NCI-H128 (cell line): ENCODE measurements around the gene PDCL2.
"Not testable (repeated sequence)": the region's sequence is repeated elsewhere in the genome, so short reads cannot be mapped to it uniquely, and the experiment has no call there.

Experiments used
- DNase-seq: peaks from one replicate; lab custom pipeline; 2025; ENCODE audit not compliant: unreplicated experiment; lab: John Stamatoyannopoulos, UW

The PDCL2 gene, protein sequence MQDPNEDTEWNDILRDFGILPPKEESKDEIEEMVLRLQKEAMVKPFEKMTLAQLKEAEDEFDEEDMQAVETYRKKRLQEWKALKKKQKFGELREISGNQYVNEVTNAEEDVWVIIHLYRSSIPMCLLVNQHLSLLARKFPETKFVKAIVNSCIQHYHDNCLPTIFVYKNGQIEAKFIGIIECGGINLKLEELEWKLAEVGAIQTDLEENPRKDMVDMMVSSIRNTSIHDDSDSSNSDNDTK

DNA sequence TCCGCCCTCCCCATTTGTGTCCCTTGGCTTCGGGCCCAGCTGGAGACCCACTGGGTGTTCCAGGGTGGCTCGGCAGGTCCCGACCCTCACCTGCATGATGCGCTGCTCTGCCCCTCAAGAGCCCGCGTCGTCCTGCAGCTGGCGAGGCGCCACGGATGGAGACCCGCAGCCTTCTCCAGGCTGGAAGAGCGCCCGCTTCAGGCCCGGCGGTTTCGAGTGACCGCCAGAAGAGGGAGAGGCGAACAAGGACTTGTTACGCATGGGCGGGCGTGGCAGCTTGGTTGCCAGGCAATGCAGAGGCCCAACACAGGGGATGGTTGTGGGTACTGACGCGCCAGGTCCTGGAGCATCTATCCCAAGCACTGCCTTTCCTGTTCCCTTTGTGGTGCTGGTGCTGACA lies at the start of gene PDCL2:
TSS of gene PDCL2 (minus strand) at position 232 of the 400 bp plus-strand sequence. CDS start at position 96, 136 bp downstream.
- DNase-seq: no peak

DNA sequence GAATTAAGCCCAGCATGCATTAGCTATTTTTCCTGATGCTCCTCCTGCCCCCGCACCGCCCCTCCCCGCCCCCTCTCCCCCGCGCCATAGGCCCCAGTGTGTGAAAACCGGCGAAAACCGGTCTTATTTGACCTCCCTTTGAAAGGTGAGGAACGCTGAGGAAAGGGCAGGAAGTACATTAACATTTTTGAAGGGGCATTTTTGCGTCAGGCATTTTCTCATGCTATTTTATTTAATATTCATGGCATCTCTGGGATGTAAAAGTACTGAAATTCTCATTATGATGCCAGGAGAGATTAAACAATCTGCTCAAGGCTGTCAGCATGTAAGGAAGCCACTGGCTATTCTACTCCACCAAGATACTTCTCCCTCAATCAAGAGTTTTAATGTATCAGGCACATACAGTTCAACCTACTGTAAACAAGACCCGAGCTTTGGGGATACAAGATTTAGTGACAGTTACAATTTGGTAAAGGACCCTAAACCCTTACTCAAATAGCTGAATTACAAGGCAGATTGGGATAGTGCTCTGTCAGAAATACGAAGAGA lies 45.3 kb upstream of the PDCL2 start:
- no peak for DNase-seq

DNA sequence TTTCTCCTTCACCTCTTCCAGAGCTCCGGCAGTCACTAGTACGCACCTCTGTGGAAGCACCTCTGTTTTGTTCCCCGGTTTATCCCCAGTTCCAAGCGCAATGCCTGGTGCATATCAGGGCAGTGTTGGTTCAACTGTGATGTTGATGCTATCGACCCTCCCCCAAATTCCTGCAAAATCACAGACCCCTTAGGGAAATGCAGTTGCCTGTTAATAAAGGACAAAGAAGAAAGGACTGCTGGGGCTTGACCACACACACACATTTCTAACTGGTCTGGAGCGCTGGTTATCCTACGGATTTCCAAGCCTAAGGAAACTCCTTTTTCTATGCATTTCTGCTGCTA lies 44.6 kb upstream of the PDCL2 start:
- DNase-seq: no peak

DNA sequence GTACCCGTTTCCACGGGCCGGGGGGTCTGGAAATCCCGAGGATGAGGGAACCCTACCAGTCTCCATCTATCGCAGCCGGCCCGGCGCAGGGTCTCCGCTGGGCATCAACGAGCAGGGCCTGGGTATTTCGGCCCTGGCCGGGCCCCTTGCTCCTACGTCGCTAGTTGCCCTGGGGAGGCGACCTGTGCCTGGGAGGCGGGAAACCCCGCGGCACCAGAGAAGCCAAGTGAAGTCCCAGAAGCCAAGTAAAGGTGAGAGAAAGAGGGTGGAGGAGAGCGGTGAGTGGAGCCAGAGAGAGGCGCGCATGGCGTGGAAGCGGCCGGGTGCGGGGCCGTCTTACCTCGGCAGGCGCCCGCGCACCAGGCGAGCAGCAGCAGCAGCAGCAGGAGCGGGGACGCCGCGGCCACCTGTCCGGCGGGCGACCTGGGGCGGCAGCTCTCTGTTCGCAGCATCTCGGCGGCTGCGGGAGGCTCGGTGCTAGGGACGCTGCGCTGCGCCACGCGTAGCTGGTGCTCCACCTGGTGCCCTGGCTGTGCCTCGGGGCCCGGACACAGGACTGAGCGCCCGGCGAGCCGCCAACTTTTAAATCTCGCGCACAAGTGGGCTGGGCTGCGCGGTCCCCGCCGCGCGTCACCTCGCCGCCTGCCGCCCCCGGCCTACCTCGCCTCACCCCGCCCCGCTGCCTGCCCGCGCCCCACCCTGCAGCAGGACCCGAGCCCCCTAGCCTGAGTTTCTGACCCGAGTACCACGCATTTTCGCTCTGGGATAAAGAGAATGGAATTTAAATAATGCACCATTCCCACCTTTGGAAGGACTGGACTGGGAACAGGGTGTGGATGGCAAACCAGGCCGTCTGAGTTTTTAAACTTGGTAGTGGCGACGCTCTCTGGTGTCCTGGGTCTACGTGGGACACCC lies 44.0 kb upstream of the PDCL2 start, which contains the start of gene NMU:
TSS of gene NMU (minus strand) at position 558 of the 915 bp plus-strand sequence. CDS start at position 452, 106 bp downstream.
- no peak for DNase-seq

DNA sequence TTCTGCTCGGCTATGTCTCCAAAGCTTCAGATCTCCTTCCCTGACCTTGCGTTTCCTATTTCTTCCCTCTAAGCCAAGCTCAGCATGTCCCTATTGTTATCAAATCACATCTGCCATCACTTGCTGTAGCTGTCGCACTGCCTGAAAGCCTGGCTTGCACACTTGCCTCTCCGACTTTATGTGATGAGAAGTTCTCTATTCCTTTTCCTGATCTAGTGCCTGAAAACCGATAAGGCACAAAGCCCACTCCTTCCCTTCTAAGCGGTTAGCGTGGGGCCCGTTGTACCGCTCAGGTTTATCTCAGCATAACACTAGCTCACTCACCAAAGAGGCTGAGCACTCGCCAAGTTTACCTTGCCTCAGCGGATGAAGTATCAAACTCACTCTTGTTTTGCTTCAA lies 43.2 kb upstream of the PDCL2 start:
- DNase-seq: no peak

DNA sequence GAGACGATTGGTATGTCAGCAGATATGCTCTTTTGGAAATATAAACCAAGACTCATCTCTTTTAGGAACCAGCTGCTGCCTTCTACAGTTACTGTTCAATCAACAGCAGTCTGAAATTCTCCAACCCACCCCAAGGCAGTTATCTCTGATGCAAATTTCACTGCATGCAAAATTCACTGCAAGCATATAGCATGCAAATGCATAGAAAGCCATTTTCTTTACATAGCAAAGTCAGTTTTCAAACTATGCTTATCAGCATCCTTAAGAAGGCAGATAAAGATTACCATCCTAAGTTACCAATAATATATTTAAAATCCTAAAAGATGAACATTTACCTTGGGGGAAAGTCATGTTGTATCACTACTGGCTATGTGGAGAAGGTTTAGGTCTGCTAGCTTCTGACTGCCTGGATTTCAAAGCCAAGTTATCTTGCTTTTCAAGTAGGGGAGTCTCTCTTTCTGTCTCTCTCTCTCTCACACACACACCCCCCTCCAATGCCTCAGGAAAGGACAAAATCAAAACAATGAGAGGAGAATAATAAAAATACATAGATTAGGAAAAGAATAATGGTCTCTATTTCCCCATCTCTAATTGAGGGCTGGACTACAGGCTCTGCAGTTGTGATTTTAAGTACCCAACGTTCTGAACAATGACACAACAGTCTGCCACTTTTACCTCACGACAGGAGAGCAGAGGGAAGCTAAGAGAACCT lies 42.5 kb upstream of the PDCL2 start:
- DNase-seq: no peak

DNA sequence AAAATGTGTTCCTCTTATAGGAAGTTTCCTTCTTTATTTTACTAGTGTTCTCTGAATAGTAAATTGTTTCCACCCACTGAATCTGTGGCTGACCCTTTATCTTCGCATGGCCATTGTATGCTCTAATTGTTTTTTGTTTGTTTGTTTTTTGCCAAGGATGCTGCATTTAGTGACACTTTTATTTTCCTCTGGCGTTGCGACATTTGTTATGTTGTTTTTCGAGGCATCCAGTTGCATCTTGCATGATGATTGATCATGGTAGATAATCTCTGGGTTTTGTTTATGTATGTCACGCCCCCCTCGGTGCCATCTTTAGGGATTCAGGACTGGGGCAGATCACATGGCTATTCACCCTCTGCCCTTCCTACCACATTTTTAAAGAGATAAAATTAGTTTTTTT lies 41.9 kb upstream of the PDCL2 start:
- no peak for DNase-seq

DNA sequence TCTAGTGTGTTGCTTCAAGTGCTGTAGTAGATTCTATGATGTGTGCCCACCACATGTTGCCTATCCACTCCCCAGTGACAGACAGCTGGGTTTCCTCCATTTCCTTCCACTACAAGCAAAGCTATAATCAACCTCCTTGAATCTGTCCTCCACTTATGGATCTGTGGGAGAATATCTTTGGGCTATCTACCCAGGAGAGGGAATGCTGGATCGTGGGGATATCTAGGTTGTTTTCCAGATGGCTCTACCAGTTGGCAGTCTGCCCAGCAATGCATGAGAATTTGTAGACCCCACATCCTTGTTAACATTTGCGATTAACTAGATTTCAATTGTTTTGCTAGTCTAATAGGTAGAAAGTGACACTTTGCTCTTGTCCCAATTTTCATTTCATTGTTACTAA lies 33.8 kb upstream of the PDCL2 start:
- no peak for DNase-seq

DNA sequence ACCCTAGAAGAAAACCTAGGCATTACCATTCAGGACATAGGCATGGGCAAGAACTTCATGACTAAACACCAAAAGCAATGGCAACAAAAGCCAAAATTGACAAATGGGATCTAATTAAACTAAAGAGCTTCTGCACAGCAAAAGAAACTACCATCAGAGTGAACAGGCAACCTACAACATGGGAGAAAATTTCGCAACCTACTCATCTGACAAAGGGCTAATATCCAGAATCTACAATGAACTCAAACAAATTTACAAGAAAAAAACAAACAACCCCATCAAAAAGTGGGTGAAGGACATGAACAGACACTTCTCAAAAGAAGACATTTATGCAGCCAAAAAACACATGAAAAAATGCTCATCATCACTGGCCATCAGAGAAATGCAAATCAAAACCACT lies 32.0 kb upstream of the PDCL2 start:
- not testable (repeated sequence) for DNase-seq

DNA sequence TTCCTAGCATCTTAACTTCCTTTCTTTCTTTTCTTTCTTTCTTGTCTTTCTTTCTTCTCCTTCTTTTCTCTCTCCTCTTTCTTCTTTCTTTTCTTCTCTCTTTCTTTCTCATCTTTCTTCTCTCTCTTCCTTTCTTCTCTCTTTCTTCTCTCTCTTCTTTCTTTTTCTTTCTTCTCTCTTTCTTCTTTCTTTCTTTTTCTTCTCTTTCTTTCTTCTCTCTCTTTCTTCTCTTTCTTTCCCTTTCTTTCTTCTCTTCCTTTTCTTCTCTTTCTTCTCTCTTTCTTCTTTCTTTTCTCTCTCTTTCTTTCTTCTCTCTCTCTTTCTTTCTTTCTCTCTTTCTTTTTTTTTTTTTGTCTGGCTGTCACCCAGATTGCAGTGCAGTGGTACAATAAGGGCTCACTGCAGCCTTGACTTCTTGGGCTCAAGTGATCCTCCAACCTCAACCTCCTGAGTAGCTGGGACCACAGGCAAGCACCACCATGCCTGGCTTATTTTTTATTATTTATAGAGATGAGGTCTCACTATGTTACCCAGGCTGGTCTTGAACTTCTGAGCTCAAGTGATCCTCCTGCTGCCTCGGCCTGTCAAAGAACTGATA lies 26.6 kb upstream of the PDCL2 start:
- DNase-seq: no peak

DNA sequence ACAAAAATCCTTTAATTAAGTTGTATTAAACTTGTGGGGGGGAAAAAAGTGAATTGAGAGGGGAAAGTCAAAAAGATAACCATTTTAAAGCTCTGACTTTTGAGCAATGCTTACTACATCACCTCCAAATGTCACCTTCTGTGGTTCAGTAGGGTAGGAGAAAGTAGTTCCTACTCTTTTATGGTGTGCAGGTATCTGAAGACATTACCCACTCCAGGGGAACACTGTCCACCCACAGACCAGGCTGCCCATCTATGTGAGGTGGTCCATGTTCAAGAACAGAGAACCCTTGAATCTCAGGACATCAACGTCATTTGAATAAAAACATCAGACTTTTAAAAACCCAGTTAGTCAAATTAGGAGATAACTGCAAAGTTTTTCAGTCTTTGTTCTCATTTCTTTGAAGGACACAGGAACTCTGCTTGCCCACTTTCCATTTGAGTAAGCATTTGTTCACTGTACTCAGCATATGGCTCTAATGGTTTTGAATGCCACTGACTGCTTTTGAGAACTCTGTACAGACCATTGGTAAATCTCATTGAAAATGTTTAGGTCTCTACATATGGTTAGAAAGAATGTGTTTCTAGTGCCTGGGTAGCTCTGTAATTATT lies 25.6 kb upstream of the PDCL2 start:
- DNase-seq: no peak

DNA sequence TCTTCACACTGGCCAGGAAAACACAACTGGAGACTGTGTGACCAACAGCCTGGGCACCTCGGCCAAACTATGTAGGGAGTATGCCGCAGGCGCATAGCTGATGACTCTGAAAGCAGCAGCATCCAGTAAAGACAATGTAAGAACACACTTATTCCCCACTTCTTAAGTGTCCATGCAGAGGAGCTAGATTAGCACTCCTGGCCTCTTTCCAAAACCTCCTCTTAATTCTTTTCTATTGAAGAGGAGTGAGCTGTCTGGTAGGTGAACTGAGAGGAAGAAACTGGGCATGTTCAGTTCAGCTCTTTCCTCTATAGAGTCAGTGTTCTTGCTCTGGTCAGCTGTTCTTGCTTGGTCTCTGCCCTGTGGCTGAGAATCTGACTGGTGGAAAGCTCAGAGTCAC lies 23.0 kb upstream of the PDCL2 start:
- DNase-seq: no peak

DNA sequence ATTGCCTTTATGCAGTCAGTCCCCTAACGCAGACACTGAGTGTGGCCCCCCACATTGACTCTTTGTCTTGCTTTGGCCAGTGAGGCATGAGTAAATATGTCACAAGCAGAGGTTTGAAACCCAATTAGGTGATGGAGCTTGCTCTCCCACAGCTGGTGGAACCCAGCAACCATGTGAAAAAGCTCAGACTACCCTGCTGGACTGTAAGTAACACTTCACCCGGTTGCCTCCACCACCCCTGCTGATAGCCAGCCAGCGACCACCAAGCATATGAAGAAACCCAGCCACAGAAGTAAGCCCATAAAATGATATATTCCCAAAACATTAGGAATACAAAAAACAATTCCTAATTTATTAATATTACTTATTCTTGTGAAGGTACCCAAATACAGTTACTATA lies 21.6 kb upstream of the PDCL2 start:
- no peak for DNase-seq

DNA sequence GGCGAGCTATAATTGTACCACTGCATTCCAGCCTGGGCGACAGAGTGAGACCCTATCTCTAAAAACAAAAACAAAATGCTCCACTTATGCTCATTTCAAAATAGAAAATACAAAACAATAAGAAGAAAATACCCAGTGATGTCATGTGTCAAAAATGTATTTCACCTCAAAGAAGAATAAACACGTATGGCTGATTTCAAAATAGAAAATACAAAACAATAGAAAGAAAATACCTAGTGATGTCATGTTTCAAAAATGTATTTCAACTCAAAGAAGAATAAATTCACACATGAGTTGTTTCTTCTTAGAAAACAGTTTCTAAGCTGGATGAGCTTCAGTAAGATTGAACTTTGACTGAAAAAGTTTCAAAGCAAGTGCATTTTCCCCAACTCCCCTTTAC lies 20.3 kb upstream of the PDCL2 start:
- DNase-seq: no peak

DNA sequence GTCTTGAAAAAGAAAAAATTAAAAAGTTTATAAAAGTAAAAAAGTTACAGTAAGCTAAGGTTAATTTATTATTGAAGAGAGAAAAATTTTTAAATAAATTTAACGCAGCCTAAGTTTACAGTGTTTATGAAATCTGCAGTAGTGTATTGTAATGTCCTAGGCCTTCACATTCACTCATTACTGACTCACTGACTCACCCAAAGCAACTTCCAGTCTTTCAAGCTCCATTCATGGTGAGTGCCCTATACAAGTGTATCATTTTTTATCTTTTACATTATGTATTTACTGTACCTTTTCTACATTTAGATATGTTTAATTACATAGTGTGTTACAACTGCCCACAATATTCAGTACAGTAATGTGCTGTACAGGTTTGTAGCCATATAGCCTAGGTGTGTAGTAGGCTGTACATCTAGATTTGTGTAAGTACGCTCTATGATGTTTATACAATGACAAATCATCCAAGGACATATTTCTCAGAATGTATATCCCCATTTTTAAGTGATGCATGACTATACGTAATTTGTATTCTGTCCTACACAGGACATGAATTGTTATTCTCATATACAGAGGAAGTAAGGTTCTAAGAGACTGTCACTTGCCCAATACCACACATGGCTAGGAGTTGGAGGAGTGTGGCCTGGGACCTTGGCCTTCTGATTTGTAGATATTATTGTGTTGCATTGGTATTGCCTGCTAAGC lies 19.5 kb upstream of the PDCL2 start:
- no peak for DNase-seq

DNA sequence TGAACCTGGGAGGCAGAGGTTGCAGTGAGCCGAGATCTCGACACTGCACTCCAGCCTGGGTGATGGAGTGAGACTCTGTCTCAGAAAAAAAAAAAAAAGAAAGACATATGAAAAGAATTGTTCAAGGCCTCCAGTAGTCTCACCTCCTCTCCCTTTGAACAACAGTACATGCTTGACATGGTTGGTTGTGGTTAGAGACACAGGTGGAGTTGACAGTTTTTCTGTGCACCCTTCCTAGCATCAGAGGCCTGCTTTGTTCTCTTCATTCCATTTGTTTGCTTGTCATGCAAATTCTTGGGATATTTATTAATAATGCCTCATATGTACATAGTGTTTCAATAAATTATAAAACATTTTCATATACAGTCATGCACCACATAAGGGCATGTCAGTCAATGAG lies 18.3 kb upstream of the PDCL2 start:
- no peak for DNase-seq

DNA sequence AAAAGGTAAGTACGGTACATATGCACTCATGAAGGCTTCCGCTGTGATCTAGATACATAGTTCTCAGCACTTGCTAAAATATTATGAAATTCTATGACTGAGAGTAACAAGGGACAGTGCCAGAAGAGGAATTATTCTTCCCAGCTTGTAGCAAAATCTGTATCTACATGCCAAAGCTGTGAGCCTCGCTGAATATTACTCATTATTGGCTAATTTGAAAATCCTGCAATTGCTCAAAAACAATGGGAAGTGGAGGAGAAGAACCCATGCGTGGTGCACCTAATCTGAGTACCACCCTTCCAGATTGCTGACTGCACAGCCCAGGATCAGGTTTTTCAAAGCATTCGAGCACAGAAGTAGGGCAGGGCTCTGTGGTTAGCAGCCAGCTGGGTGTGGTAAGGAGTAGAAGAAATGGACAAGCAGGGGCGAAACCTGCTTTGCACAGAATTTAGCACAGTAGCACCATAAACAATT lies 17.4 kb upstream of the PDCL2 start:
- DNase-seq: no peak

DNA sequence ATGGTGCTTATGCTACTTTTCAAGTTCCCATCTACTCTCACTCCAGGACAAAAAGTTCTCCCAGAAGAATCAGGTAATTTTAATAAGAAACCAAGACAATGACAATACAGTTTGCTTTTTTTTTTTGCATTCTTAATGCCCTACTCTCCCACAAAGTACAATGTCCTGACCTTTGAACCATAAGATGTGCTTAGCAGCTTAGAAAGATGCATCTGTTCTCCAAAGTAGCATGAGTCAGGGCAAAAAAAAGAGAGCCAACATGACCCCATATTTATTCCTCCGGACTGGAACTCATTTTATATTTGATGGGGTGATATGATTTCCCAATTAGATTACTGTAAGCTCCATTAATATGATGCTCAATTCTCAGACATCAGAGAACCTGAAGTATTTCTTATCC lies 16.5 kb upstream of the PDCL2 start:
- no peak for DNase-seq

DNA sequence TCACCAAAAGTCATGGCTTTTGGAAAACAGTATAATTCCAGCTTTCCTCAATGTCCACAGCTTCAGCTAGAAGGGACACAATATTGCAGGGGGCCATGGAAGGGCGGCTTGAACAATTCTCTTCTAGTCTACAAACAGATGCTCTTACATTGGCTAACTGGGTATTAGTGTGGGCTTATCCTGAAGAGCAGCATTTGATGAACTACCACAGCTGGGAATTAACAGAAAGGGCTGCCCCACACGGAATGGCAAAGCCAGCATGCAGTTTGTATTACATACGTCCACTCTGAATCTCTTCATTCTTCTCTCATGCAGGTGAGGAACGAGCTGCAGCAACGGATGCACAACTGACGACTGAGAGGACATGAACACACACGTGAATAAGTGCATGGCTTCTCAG lies 13.0 kb upstream of the PDCL2 start:
- no peak for DNase-seq

DNA sequence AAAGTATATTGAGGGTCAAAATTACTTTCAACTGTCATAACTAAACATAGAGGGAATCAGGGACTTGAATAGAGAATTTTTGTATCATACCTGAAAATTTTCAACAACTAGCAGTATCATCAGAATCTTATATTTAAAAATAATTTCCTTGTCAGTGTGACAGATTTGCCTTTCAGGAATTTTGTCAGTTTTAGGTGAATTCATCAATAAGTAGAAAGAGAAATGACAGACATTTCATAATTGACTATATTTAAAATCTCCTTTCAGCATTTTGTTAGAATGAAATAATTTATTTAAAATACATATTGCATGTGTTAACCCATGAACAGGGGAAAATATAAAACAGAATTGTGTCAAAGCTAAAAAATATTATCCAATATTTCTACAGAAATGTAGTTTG lies 8.6 kb upstream of the PDCL2 start:
- DNase-seq: no peak
